Measurements from ENCODE around the gene MRPS33. TPM values are rescaled to one million over a fixed set of nuclear protein-coding genes. Genes with fewer than 3 reads are reported as not detected.

The MRPS33 gene
- total RNA-seq, 1 donor: 20.7 TPM

GRCh38 chr7:140992422-140992821, 22.3 kb downstream of the MRPS33 start:
- TF ChIP-seq, protein P1, sequence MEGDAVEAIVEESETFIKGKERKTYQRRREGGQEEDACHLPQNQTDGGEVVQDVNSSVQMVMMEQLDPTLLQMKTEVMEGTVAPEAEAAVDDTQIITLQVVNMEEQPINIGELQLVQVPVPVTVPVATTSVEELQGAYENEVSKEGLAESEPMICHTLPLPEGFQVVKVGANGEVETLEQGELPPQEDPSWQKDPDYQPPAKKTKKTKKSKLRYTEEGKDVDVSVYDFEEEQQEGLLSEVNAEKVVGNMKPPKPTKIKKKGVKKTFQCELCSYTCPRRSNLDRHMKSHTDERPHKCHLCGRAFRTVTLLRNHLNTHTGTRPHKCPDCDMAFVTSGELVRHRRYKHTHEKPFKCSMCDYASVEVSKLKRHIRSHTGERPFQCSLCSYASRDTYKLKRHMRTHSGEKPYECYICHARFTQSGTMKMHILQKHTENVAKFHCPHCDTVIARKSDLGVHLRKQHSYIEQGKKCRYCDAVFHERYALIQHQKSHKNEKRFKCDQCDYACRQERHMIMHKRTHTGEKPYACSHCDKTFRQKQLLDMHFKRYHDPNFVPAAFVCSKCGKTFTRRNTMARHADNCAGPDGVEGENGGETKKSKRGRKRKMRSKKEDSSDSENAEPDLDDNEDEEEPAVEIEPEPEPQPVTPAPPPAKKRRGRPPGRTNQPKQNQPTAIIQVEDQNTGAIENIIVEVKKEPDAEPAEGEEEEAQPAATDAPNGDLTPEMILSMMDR (IDR thresholded peaks at IDR 0.05; ENCODE audit: insufficient read depth, low read depth, low read length): no peak
- no peak overlapping the region for H3K4me3 ChIP-seq (ENCODE audit: low read depth, low read length)
- no peak for DNase-seq (ENCODE audit: low read depth)

- TF ChIP-seq, protein P1 (IDR thresholded peaks at IDR 0.05; ENCODE audit: insufficient read depth, low read depth, low read length): no peak
- no peak for DNase-seq (ENCODE audit: low read depth)
- H3K4me3 ChIP-seq (ENCODE audit: low read depth, low read length): no peak overlapping the region
Measured at GRCh38 chr7:140990193-140990962, 24.4 kb downstream of the MRPS33 start.

DNA sequence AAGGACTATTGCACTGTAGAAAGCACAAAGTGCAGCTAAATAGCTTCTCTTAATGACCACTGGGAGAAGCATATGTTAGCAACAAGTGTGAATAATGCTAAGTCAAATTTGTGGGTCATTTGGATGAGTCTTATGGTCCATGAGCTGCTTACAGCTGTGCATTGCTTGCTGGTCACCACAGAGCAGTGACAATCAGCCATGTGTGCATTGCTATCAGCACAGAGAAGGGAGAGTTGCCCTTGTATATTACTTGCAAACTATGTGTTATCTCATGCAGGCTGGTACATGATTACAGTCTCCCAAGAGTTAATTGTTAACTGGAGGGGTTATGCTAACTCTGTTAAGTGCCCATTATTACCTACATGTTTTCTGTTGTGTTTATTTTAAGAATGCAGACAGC, 25.7 kb downstream of the MRPS33 start:
- H3K4me3 ChIP-seq (ENCODE audit: low read depth, low read length): no peak overlapping the region
- TF ChIP-seq, protein P1 (IDR thresholded peaks at IDR 0.05; ENCODE audit: insufficient read depth, low read depth, low read length): no peak
- no peak for DNase-seq (ENCODE audit: low read depth)

- H3K4me3 ChIP-seq (ENCODE audit: low read depth, low read length): no peak overlapping the region
- no peak for DNase-seq (ENCODE audit: low read depth)
- TF ChIP-seq, protein P1 (IDR thresholded peaks at IDR 0.05; ENCODE audit: insufficient read depth, low read depth, low read length): peak; percentile 20
Measured at GRCh38 chr7:140983802-140984201, 30.9 kb downstream of the MRPS33 start.

DNA sequence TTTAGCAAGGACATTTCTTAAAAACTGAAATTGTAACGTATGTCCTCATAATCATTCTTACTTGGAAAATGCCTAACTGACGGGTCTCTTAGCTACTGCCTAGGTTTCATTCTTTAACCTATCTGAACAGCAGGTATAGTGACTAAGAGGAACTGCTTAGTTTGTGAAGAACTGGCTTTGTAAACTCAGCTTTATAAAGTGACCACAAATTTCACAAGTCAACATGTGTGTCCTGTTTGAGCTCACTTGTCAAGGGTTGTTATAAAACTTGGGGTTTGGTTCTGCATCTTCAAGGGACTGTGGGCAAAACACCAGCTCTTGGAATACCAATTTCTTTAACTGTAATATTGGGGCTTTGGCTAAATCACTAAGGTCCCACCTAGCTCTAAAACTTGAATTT, 32.2 kb downstream of the MRPS33 start:
- TF ChIP-seq, protein P1 (IDR thresholded peaks at IDR 0.05; ENCODE audit: insufficient read depth, low read depth, low read length): no peak
- no peak overlapping the region for H3K4me3 ChIP-seq (ENCODE audit: low read depth, low read length)
- peak; percentile 36 for DNase-seq (ENCODE audit: low read depth)

DNA sequence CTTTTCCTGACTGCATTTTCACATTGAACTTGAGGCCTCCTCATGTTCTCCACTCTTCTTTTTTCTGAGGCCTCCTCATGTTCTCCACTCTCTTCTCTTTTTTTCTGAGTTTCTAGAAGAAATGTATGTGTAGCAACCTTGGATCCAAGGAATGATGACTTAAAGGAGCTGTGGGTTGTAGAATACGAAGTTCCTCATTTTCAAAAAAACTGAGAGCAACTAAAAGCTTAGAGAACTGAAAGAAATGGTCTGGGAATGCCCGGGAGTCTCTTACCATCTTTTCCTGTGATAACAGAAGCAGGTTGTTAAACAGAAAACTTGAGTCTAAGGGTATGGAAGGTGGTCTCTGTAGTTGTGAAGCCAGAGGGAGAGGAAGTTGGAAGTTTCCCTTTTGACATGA, 32.8 kb downstream of the MRPS33 start:
- no peak for DNase-seq (ENCODE audit: low read depth)
- H3K4me3 ChIP-seq (ENCODE audit: low read depth, low read length): no peak overlapping the region
- TF ChIP-seq, protein P1 (IDR thresholded peaks at IDR 0.05; ENCODE audit: insufficient read depth, low read depth, low read length): no peak

DNA sequence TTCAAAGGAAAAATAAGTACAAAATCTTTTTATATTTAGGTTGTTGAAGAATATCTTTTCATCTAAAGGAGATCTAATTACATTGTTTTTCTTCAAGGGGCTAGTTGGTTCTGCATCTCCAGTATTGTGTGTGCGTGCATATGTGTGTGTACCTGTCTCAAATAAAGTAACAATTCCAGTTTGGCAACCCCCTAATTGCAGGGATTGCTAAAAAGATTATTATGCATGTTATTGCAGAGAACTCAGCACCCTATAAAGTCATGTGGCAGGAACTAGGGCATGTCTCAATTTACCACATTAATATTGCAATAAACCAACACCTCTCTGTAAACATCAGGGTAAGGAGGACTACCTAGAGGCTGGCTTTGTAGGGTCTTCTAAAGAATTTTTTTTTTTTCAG, 37.0 kb downstream of the MRPS33 start:
- DNase-seq (ENCODE audit: low read depth): no peak

More for the DNA sequence above, 37.0 kb downstream of the MRPS33 start:
- TF ChIP-seq, protein P1 (IDR thresholded peaks at IDR 0.05; ENCODE audit: insufficient read depth, low read depth, low read length): no peak
- H3K4me3 ChIP-seq (ENCODE audit: low read depth, low read length): no peak overlapping the region

All from fibroblast of villous mesenchyme (primary cell).